22Rv1 (cell line): ENCODE results near the gene C6orf47.

ENCODE experiments used
- CTCF ChIP-seq: fragments of 450-650 bp; IDR thresholded peaks from 2 replicates; pipeline ENCODE4 v1.5.1; 2017; ENCODE audit warnings: mild to moderate bottlenecking
- ZFX ChIP-seq: fragments of 450-650 bp; IDR thresholded peaks from 2 replicates; pipeline ENCODE4 v1.6.1; 2017; ENCODE audit warnings: antibody characterized with exemption, borderline replicate concordance

GRCh38 chr6:31683591-31683990 is 23.0 kb upstream of the C6orf47 start:
- TF ChIP-seq CTCF (no peak), ZFX (no peak)
